Stimulated activated CD8-positive, alpha-beta memory T cell treated with anti-CD3 and anti-CD28 coated beads, Interleukin-15, amount 100 ng/mL, for 1 hour (primary cell): ENCODE measurements around the gene PRR20E.
A peak's percentile ranks its signal among the peaks of the same experiment; 100 is the strongest.
"Not testable (repeated sequence)": the region's sequence is repeated elsewhere in the genome, so short reads cannot be mapped to it uniquely, and the experiment has no call there.

Experiments used
- DNase-seq: peaks from one replicate; pipeline ENCODE4 v3.0.0-alpha.2; 2020; ENCODE audit warnings: low read depth

Gene PRR20E

GRCh38 chr13:57166897-57167296 is at the start of gene PRR20E:
Gene PRR20E (plus strand): TSS chr13:57167197. CDS start chr13:57167584, 387 bp downstream.
- not testable (repeated sequence) for DNase-seq

GRCh38 chr13:57123681-57124080 is 43.3 kb upstream of the PRR20E start:
- no peak for DNase-seq

GRCh38 chr13:57128909-57129308 is 38.1 kb upstream of the PRR20E start:
- DNase-seq, result no peak

GRCh38 chr13:57136093-57136492 is 30.9 kb upstream of the PRR20E start:
- DNase-seq, result no peak

GRCh38 chr13:57137585-57137984 is 29.4 kb upstream of the PRR20E start:
- DNase-seq, result no peak

GRCh38 chr13:57138988-57139387 is 28.0 kb upstream of the PRR20E start:
- DNase-seq, result no peak

- DNase-seq, result not testable (repeated sequence)
Measured at GRCh38 chr13:57139781-57140180, 27.2 kb upstream of the PRR20E start.

GRCh38 chr13:57140235-57140968 is 26.6 kb upstream of the PRR20E start, which contains the start of gene PRR20A:
Gene PRR20A (plus strand): TSS chr13:57140918. CDS start chr13:57141305, 387 bp downstream.
- DNase-seq, result not testable (repeated sequence)

GRCh38 chr13:57147188-57147587 is 19.8 kb upstream of the PRR20E start, which contains the start of gene PRR20B:
Gene PRR20B (plus strand): TSS chr13:57147488. CDS start chr13:57147875, 387 bp downstream.
- DNase-seq, result not testable (repeated sequence)

- DNase-seq, result peak; percentile 0
Measured at GRCh38 chr13:57148106-57148505, 18.9 kb upstream of the PRR20E start.

- DNase-seq, result not testable (repeated sequence)
Measured at GRCh38 chr13:57153761-57154160, 13.2 kb upstream of the PRR20E start, which contains the start of gene PRR20C. Gene PRR20C (plus strand): TSS chr13:57154061. CDS start chr13:57154448, 387 bp downstream.

GRCh38 chr13:57160332-57160731 is 6.7 kb upstream of the PRR20E start, which contains the start of gene PRR20D:
Gene PRR20D (plus strand): TSS chr13:57160632. CDS start chr13:57161019, 387 bp downstream.
- not testable (repeated sequence) for DNase-seq

- DNase-seq, result no peak
Measured at GRCh38 chr13:57191667-57192066, 24.7 kb downstream of the PRR20E start.

- no peak for DNase-seq
Measured at GRCh38 chr13:57212989-57213388, 46.0 kb downstream of the PRR20E start.
